ENCODE data around the gene RAD9A.

GRCh38 chr11:67440229-67441097, 48.7 kb downstream of the RAD9A start:
- TF ChIP-seq POLR2A (IDR thresholded peaks at IDR 0.05; ENCODE audit: low read length) (no peak), GATA1 (IDR thresholded peaks at IDR 0.05; ENCODE audit: low read depth, low read length) (no peak)

Data from erythroblast (primary cell).